ELR (cell line): ENCODE data around the gene ATP8B4.
A peak's percentile ranks its signal among the peaks of the same experiment; 100 is the strongest.

Source experiments
- DNase-seq: peaks from one replicate; pipeline ENCODE4 v3.0.0-alpha.2; 2015; ENCODE audit warnings: low read depth

The ATP8B4 gene

DNA sequence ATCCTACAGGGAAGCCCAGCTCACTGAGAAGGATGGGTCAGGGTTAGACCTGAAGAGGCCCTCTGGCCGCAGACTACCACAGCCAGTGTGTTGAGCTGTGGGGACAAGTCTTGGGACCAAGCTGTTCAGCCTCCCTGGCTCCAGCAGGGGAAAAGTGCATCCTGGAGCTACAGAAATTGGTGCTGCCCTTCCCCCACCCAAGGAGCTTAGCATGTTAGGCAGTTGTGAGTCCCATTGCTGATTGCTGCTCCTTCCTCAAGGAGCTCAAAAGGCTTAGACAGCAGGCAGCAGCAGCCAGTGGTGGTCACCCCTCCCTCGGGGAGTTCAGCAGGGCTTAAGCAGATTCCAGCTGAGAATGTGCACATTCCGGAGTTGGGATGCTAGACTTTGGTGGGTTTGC lies 165.6 kb downstream of the ATP8B4 start:
- DNase-seq = no peak

DNA sequence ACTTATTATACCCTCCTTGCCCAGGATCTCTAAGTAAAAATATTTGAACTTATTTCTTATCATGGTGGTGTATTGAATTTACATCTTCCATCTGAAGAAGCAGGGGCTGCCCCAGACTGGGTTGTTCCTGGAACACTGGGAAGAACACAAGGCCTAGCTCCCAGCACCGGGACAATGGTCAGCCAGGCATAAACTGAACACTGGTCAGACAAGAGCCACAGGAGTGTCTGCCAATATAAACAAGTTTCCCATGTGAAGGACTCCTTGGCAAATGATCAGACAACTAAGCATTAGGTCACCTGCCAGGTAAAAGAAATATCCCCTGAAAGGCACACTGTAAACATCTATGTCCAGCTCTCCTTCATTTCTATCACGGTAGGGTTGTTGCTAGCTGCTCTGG lies 172.4 kb downstream of the ATP8B4 start:
- DNase-seq = no peak

DNA sequence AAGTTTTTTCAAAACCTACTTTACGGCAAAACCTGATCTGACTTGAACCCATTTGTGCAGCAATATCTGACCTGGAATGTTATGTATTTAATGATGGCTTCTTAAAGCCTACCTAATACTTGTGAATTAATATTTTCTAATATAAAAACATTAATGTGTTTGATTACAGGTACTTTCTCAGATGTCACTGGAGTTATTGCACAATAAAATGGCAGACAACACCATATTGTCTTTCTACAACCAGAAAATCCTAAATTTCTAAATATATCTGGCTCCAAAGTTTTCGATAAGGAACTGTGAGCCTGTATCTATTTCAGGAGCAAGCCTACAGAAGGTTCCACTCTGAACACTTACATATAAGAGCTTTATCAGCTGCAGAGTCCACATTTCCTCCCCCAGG lies 184.5 kb downstream of the ATP8B4 start:
- DNase-seq = no peak

DNA sequence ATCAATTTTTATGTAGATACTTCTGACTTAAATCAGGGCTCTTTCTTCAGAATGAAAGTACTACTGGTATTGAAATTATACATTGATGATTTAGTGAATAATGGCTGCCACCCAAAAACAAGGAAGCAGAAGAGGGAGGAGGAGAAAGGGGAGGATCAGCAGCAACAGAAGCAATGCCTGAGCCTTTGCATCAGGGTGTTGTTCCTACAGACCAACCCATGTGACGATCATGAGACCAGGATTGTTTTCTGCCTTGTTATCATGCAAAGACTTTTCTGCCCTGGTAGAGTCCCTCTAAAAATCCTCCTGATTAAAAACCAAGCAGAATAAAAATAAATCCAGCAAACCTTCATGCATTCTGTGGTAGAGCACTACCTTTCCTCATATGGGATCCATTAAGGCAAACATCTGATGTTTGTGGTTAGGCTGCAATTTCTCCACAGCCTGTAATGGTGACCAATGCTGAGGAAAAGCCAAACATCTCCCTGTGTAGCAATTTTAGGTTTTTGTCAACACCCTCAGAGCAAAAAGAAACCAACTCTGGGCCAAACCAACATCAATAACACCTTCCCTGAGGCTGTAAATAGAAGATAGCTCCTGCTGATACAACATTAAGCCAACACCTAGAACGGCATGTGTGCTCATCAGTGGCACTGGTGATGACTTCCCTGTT lies 191.7 kb downstream of the ATP8B4 start:
- DNase-seq = no peak

DNA sequence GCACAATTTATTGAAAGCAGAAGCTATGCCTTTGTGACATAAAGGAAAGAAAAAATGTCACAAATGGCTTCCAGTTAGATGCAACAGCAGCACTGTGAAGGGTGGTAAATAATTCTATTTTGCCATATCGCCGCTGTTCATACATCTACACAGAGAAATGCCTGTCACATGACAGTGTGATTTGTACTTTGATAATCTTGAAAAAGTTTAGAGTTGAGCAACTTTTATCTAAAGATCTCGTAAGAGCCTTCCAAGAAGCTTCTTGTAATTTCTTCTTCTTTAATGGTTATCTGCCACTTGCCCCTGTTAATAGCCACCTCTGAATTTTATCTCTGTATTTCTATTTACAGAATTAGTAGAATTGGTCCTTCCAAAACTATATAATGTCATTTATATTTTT lies 192.3 kb downstream of the ATP8B4 start:
- DNase-seq = no peak

DNA sequence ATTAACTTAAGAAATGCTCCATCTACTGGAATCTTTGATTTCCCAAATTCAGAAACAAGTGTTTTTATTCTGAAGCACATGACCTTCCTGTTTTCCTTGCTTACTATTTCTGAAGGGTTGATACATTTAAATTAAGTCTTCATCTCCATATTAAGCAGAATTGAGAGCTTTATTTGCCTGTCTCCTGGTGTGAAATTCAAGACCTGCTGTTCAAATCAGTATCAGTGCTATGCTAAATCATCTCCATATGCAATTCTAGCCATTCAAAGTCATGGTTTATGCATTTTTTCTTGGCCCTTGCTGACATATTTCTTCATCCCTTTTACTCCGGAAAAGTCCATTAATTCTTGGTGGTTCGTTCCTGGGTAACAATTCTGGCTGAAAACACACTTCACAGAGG lies 195.4 kb downstream of the ATP8B4 start:
- no peak for DNase-seq

DNA sequence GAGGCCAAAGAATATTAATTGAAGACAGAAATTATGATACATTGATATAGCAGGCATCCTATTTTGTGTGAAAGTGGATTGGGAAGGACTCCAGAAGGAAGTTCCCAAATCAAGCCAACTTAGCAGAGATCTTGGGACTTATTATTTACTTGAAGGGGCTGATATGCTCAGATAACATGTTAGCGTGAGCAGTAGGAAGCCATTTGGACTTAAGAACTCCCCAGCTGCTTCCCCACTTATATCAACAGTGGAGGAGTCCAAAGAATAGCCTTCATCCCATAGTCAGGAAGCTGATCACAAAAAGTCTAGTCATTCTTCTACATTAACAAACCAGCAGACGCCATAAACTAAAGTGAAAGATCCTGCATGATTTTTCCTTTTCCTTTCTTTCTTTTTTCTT lies 200.0 kb downstream of the ATP8B4 start:
- DNase-seq = no peak

DNA sequence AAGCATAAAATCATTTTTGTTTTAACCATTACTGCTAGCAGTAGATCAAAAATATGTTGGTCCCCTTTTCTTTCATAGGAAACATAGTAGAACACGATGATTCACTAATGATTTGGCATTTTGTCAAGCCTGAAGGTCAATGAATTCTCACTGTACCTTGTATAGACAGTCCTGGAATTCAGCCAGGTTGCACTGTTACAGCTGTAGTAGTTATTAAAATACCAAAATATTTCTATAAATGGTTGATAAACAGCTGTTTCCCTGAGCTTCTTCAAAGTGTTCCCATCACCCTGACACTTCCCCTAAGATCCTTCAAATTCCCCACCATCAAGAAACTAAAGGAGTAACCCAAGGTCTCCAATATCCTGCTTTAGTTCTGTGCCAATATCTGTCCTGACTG lies 200.9 kb downstream of the ATP8B4 start:
- no peak for DNase-seq

DNA sequence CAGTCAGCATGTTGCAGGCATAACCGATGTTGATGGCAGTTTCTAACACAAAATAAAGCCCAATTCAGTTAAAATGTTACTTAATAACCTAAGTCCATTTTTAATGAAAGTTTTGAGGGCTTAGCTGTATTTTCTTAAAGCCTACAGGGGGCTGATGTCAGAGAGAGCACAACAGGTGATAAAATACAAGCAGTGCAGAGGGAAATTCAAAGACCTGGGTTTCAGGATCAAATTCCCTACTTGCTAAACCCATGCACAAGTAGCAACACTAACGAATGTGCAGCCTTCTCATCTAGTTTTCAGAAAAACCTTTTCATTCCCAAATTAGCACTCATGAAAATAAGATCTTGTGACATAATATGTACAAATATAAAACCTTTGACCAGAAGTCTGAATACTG lies 202.0 kb downstream of the ATP8B4 start:
- DNase-seq = no peak

DNA sequence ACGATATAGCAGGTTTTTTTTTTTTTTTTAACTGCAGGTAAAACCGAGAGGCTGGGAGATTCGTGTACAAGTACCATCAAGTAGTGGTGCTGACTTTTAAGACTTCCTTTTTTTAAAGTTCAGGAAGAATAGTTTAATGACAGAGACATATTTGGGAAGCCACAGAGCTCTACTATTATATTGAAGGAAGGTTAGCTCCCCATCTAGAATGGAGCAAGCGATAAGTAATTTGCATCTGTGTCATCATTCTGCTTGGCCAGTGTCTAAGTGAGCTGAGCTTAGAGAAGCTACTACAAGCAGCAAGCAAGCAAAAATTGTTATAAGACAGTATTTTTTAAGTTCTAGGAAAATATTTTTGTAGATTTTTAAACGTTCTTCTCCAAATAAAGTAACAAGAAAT lies 203.2 kb downstream of the ATP8B4 start:
- DNase-seq = no peak

DNA sequence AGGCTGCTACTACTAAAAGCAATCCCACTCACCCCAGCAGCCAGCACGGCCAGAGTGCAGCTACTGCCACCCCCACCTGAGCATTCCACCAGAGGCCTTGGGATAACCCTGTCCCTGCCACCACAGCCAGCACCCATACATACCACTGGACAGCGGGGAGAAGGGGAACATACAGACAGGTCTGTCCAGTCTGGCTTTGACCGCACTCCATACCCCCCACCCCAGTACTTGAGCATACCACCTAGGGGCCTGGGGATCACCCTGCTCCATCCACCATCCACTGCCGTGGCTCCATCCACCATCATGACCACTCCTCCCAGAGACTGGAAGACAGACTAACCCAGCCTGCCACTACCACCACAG lies 210.1 kb downstream of the ATP8B4 start:
- no peak for DNase-seq

DNA sequence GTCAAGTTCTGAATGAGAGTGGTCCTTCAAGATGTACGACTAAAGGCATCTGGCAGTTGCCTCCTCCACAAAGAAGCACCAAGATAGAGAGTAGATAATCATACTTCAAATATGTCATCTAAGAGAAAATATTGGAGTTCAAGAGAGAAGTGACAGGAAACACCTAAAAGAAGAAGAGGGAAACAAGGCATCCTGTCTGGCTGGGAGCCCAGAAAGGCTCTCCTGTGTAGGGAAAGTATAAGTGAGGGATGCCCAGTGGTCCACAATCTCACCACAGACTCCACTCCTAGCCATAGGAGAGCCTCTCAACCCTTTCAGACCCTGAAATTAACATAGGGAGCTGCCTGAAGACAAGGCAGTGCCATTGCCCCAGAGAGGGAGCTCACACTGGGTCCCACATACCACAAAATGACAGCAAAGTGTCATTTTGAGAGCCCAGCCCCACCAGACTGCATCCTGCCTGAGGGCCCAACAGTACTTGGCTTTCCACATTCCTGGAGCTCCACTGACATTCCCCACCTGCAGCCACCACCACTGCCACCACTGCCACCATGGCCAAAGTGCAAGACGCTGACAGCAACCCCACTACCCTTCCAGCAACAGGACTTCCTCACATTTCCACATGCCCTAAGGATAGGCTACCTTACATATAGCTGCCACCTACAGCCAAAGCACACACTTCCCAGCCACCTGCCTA lies 210.6 kb downstream of the ATP8B4 start:
- DNase-seq = no peak

DNA sequence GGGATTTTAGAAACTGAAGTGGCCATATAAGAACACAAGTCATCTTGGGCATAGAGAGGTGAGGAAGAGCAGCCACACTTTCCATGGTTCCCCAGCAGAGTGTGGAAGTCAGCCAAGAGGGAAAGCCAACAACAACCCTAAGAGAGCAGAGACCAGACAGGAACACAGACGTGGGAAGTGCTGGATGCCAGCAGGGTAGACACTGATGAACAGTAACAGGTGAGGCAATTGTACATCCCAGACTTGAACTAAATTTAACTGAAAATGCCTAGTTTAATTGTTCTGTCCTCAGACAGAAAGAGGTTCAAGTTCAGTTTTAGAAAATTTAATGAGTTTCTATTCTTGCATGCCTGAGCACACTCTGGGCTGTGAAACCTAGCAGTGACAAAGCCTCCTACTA lies 212.1 kb downstream of the ATP8B4 start:
- DNase-seq = no peak

DNA sequence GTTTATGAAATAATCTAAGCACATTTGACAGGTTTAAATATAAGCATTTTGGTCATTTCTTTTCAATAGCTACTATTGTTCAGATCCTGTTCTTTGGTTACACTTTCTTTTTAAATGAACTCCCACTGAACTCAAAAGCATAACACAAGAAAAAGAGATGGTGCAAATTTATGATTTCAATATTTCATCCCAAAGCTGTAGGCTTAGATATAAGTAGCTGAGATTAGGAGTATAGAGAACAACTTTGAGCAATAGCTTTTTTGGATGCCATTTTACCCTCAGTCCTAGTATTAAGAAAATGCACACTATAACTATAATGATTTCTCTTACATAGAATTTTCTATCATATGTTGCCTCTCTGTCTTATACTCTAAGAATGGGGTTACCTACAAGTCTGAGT lies 213.8 kb downstream of the ATP8B4 start:
- no peak for DNase-seq

DNA sequence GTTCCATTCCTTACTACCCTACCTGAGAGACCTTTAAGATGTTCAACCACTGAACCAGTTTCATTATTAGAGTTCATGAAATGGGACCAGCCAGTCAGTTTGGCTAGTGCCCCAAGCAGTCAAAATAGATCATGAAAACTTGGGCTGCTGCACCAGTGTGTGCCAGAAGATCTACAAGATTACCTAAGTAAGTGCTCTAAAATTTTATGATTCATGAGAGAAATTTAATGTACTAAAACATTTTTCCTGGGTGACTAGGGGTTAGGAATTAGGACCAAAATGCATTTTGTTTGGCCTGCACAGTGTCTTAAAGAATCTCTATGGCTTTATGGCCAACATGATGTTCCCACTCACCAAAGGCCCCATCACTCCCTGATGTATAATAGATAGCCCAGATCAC lies 214.7 kb downstream of the ATP8B4 start:
- DNase-seq = no peak

DNA sequence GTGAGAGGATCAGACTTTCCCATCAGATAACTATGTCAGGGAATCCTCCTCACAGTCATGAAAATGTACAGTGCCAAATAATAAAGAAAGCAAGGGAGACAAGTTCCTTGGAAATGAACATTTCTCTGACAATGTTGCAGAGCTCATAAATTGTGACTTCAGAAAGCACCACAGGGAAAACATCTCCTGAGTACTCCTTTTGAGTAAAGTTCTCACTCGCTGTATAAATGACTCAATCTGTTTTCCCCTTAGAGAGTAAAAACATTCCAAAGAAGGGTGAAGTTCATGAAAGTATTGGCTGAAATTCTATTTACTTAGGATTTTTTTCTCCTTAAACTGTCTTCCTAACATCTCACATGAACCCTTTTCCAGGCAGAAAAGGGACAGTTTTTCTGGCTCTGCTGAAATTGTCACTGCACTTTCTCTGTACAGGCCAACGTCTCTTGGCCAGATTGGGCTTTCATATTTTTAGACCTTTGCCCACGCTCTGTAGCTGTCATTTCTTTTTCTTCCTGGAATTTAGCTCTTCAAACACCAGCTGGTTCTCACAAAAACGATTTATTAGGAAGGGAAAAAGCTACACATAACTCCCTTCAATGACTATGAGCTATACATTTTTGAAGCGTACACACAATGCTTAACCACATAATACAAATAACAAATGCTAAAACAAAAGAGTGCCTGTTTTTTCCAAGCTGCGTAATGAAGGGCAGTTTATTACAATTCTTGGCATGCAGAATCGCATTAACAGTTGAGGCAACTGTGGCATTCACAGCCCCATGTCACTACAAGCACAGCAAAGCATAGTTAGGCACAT lies 216.1 kb downstream of the ATP8B4 start:
- no peak for DNase-seq

DNA sequence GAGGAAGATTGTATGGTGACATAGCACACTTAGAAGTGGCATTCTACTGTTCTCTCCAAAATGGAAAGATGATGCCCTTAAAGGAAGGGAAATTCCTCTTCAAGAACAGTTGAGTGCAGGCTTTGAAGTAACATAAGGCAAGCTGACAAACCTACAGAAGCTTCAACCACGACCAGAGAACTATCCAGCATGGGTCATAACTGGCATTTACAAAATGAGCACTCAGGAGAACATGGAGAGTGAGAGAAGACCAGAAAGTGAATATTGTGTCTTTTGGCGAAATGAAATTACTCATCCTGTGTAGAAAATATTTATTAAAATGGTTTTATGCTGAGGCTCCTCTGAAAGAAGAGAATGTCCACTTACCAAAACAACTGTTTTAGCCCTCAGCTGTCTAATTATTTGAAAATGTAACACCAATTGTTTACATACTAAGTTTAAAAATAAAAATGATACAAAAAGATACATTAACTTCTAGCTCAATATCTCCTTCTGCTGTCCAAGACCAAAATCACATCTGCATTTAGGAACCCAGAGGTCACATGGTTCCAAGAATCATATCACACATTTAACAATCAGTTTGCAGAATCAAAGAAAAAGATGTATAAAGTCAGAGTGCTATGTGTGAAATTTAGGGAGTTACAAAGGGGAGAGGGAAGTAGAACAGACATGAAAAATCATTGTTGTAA lies 216.9 kb downstream of the ATP8B4 start:
- peak; percentile 33 for DNase-seq

DNA sequence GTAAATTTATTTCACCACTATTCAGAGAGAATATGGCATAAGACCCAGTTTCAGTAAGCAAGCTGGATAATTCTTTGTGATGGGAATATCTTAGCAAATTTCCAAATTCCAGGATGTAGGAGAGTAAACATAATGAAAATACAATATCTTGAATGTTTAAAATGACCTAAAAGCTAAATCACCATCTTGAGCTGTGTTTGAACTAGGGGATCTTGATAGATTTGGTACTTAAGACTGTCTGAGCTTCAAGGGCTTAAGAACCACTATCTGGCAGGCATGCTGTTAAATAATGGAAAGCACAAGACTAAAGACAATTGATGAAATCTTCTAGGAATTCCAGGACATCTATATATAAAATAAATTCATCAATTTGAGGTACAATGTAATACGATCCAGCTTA lies 217.7 kb downstream of the ATP8B4 start:
- no peak for DNase-seq

DNA sequence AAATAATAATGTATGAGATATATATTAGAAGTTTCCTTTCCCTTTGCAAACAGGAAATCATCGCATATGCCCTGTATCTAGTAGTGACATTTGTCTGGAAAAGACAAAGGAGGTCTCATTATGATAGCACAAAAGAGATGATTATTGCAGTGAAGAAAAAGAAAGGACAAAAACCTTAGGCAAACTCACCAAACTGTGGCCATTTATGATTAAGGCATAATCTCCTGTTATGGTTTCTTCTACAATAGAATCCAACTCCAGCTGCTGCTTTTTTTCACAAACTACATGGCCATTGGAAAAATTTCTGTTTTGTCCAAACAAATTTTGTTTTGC lies 218.2 kb downstream of the ATP8B4 start:
- no peak for DNase-seq

DNA sequence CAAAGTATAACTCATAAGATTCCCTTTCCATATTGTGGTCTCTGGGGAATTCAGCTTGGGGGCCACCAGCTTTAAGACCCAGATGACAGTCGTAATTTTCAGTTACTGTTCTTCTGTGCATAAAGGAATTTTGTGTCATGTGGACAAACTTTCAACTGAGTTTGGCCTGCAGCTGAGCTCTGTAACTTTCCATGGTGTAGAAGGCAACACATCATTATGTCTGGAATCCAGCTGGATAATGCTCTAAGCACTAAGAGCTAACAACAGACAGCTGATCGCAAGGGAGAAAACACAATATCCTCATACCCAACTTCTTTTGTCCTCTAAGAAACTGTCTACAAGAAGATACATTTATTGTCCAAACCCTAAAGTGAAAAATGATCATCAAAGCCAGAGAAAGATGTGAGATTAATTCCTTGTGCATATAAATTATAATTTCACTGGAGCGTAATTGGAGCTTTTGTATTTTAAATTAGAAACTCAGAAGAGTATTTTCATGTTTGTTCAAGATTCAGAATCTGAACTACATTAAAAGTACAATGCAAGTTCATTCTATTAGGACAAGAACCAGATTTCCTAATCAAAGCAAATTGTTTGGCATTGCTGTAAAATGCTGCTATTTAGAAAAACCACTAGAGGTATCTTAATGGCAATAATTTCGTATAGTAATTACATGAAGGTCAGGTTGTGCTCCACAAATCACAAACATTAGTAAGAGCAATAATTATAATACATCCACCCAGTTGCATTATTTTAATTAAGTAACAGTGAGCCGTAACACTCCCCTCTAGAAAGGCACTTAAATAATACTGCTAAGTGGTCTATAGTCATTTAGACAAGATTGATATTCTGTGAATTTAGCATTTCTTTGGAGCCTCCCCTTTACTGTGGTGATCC lies 218.8 kb downstream of the ATP8B4 start:
- no peak for DNase-seq

DNA sequence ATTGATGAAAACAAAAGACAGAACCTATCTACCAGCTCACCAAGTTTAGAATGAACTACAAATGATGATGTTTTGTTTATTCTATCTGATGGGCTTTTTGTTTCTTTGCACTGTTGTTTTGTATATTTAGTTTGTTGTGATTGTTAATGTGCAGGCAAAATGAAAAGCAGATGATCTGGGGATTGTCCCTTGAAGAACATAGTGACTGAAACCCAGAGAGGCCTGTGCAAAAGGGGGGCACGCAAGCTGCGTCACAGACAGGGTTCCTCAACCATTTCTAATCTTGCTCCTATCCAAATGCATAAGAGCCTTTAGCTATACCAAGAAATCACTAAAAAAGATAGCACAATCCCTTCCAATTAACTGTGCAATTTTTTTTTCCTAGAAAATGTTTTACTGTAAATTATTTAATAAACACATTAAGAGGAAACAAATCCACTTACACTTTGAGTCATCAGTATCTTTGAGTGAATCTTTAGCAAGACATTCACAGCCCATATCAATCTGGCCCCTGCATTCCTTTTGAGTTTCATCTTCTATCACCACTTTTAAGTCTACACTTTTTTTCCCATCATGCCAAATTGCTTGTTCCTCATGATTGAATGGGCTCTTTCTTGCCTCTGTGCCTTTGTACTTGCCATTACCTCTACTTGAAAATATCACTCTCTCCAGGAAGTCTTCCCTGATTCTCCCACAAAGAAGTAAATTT lies 220.3 kb downstream of the ATP8B4 start:
- DNase-seq = no peak
